GM23338 (cell line): ENCODE measurements around the gene LLGL1.

Source experiments
- CTCF ChIP-seq, 2 experiments: fragments of 200-600 bp in 1 of 2; sonication (generic) in 1 of 2; conservative IDR thresholded peaks; 2 replicates each; pipeline versions ENCODE4 v1.5.1 to v1.6.1; 2016 to 2017; ENCODE audit warnings: antibody characterized with exemption in 2 of 2, low read depth in 2 of 2, mild to moderate bottlenecking in 2 of 2, moderate library complexity in 1 of 2
- POLR2AphosphoS5 ChIP-seq: IDR thresholded peaks from 2 replicates; pipeline ENCODE4 v1.6.1; 2016; ENCODE audit warnings: antibody characterized with exemption, low read depth
- ZNF331 ChIP-seq: fragments of 250-450 bp; sonication (Bioruptor Pico); IDR thresholded peaks from 2 replicates; pipeline ENCODE4 v1.5.0; 2020; ENCODE audit warnings: low read depth, mild to moderate bottlenecking, moderate library complexity

GRCh38 chr17:18251204-18251603 lies 25.8 kb downstream of the LLGL1 start:
- TF ChIP-seq CTCF (conservative IDR thresholded peaks at IDR 0.05; ENCODE audit: low read depth in 2 of 2) = no peak
- no peak for TF ChIP-seq POLR2AphosphoS5
- TF ChIP-seq ZNF331 (CRISPR knock-in tag) = no peak
